ENCODE data around the gene GPR39.

DNA sequence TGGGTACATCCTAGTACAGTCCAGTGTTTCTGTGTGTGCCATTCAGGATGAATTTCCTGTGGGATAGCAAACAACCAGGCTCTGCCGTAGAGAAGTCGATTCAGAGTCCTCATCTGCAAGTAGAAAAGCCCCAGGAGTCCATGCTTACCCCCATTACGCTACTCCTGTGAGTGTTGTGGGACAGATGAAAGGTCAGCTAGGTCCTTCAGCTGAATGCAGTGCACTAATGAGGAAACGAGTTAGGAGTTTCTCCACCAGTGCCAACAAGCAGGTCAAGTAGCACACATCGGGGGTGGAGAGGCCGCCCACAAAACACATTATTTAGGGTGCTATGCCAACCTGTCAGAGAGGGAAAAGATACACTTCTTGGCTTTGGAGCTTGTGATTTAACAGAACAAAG is 2.5 kb upstream of the GPR39 start:
- TF ChIP-seq, protein P1, sequence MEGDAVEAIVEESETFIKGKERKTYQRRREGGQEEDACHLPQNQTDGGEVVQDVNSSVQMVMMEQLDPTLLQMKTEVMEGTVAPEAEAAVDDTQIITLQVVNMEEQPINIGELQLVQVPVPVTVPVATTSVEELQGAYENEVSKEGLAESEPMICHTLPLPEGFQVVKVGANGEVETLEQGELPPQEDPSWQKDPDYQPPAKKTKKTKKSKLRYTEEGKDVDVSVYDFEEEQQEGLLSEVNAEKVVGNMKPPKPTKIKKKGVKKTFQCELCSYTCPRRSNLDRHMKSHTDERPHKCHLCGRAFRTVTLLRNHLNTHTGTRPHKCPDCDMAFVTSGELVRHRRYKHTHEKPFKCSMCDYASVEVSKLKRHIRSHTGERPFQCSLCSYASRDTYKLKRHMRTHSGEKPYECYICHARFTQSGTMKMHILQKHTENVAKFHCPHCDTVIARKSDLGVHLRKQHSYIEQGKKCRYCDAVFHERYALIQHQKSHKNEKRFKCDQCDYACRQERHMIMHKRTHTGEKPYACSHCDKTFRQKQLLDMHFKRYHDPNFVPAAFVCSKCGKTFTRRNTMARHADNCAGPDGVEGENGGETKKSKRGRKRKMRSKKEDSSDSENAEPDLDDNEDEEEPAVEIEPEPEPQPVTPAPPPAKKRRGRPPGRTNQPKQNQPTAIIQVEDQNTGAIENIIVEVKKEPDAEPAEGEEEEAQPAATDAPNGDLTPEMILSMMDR (IDR thresholded peaks at IDR 0.05 in 8 of 11, conservative IDR thresholded peaks at IDR 0.05 in 3 of 11), result no peak
- no peak for TF ChIP-seq POLR2A (IDR thresholded peaks at IDR 0.05)

Data from spleen (tissue), 7 donors.